Measurements from ENCODE around the gene PGC.

- no peak for TF ChIP-seq CTCF (IDR thresholded peaks at IDR 0.05)
- TF ChIP-seq EZH2 (IDR thresholded peaks at IDR 0.05; ENCODE audit: borderline replicate concordance, insufficient read depth, low read depth, low read length, poor library complexity, severe bottlenecking), result no peak
Observed at GRCh38 chr6:41712651-41713103, 34.5 kb downstream of the PGC start.
